ENCODE results near the gene CD300LD.

The CD300LD gene

GRCh38 chr17:74612046-74612445 lies 20.0 kb upstream of the CD300LD start:
- H3K79me2 ChIP-seq (ENCODE audit: control insufficient read depth, low read length): no peaks in the 10 kb centered on the region
- peaks cover 13% of the 10 kb centered on the region; the same call in 1 of the 2 replicates for H3K27me3 ChIP-seq (ENCODE audit: control insufficient read depth, low read length)
- no peaks in the 10 kb centered on the region for H3K9me2 ChIP-seq (replicated peaks; ENCODE audit: control insufficient read depth, low read length)
- no peaks in the 10 kb centered on the region for H3K4me1 ChIP-seq (ENCODE audit: control insufficient read depth, low read length)
- TF ChIP-seq, protein P1, sequence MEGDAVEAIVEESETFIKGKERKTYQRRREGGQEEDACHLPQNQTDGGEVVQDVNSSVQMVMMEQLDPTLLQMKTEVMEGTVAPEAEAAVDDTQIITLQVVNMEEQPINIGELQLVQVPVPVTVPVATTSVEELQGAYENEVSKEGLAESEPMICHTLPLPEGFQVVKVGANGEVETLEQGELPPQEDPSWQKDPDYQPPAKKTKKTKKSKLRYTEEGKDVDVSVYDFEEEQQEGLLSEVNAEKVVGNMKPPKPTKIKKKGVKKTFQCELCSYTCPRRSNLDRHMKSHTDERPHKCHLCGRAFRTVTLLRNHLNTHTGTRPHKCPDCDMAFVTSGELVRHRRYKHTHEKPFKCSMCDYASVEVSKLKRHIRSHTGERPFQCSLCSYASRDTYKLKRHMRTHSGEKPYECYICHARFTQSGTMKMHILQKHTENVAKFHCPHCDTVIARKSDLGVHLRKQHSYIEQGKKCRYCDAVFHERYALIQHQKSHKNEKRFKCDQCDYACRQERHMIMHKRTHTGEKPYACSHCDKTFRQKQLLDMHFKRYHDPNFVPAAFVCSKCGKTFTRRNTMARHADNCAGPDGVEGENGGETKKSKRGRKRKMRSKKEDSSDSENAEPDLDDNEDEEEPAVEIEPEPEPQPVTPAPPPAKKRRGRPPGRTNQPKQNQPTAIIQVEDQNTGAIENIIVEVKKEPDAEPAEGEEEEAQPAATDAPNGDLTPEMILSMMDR (IDR thresholded peaks at IDR 0.05; ENCODE audit: low read depth, low read length, poor library complexity, severe bottlenecking): no peak
- no peak for TF ChIP-seq EZH2phosphoT487 (IDR thresholded peaks at IDR 0.05; ENCODE audit: borderline replicate concordance, low read length)
- H3K4me2 ChIP-seq (ENCODE audit: low read length): no peak overlapping the region
- H3K36me3 ChIP-seq (ENCODE audit: control insufficient read depth, low read length): no peaks in the 10 kb centered on the region
- H3K4me3 ChIP-seq (ENCODE audit: low read length): no peak overlapping the region
- no peaks in the 10 kb centered on the region for H4K20me1 ChIP-seq (ENCODE audit: control insufficient read depth, insufficient read depth, low read depth, low read length)
- no peak overlapping the region for H3K27ac ChIP-seq (ENCODE audit: low read depth, low read length)
- no peaks in the 10 kb centered on the region for H3K9me3 ChIP-seq (ENCODE audit: control insufficient read depth, insufficient read depth, low read length)
- H3F3A ChIP-seq (ENCODE audit: control insufficient read depth, insufficient read depth): no peaks in the 10 kb centered on the region

GRCh38 chr17:74610108-74610507 lies 18.0 kb upstream of the CD300LD start:
- Histone ChIP-seq H3K36me3 (ENCODE audit: control insufficient read depth, low read length) (no peaks in the 10 kb centered on the region), H3K79me2 (ENCODE audit: control insufficient read depth, low read length) (no peaks in the 10 kb centered on the region), H3F3A (ENCODE audit: control insufficient read depth, insufficient read depth) (no peaks in the 10 kb centered on the region), H3K4me3 (ENCODE audit: low read length) (no peak overlapping the region), H3K27me3 (ENCODE audit: control insufficient read depth, low read length) (peaks cover 13% of the 10 kb centered on the region; the same call in 1 of the 2 replicates), H3K9me2 (replicated peaks; ENCODE audit: control insufficient read depth, low read length) (no peaks in the 10 kb centered on the region), H3K4me1 (ENCODE audit: control insufficient read depth, low read length) (no peaks in the 10 kb centered on the region), H3K4me2 (ENCODE audit: low read length) (no peak overlapping the region), H3K27ac (ENCODE audit: low read depth, low read length) (no peak overlapping the region), H4K20me1 (ENCODE audit: control insufficient read depth, insufficient read depth, low read depth, low read length) (no peaks in the 10 kb centered on the region), H3K9me3 (ENCODE audit: control insufficient read depth, insufficient read depth, low read length) (no peaks in the 10 kb centered on the region)
- TF ChIP-seq EZH2phosphoT487 (IDR thresholded peaks at IDR 0.05; ENCODE audit: borderline replicate concordance, low read length): no peak
- TF ChIP-seq, protein P1 (IDR thresholded peaks at IDR 0.05; ENCODE audit: low read depth, low read length, poor library complexity, severe bottlenecking): no peak

DNA sequence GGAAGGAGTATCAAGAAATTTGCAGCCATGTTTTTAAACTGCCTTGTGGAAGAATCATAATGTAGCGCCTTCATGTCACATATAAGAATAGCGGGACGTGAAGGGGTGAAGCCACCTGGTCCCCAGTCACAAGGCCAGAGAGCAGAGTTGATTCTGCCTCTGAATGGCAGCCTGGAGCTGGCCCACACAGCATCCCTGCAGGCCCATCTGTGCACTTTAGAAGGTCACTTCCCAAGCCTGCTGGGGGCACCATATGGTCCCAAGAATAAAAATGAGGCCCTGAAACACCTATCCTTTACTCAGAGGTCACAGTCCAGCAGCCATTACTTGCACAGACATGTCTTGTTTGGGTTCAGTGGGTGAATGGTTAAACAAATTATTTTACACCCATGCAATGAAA lies 16.4 kb upstream of the CD300LD start:
- no peaks in the 10 kb centered on the region for H3K79me2 ChIP-seq (ENCODE audit: control insufficient read depth, low read length)
- no peaks in the 10 kb centered on the region for H3K36me3 ChIP-seq (ENCODE audit: control insufficient read depth, low read length)
- no peaks in the 10 kb centered on the region for H4K20me1 ChIP-seq (ENCODE audit: control insufficient read depth, insufficient read depth, low read depth, low read length)
- no peak overlapping the region for H3K27ac ChIP-seq (ENCODE audit: low read depth, low read length)
- H3K4me2 ChIP-seq (ENCODE audit: low read length): no peak overlapping the region
- no peaks in the 10 kb centered on the region for H3F3A ChIP-seq (ENCODE audit: control insufficient read depth, insufficient read depth)
- no peak overlapping the region for H3K4me3 ChIP-seq (ENCODE audit: low read length)
- H3K4me1 ChIP-seq (ENCODE audit: control insufficient read depth, low read length): no peaks in the 10 kb centered on the region
- peaks cover 21% of the 10 kb centered on the region; the same call in 1 of the 2 replicates for H3K27me3 ChIP-seq (ENCODE audit: control insufficient read depth, low read length)
- H3K9me2 ChIP-seq (replicated peaks; ENCODE audit: control insufficient read depth, low read length): no peaks in the 10 kb centered on the region
- H3K9me3 ChIP-seq (ENCODE audit: control insufficient read depth, insufficient read depth, low read length): no peaks in the 10 kb centered on the region
- TF ChIP-seq EZH2phosphoT487 (IDR thresholded peaks at IDR 0.05; ENCODE audit: borderline replicate concordance, low read length): no peak
- TF ChIP-seq, protein P1 (IDR thresholded peaks at IDR 0.05; ENCODE audit: low read depth, low read length, poor library complexity, severe bottlenecking): no peak
